K562 (cell line): ENCODE measurements around the gene ZBP1.

ENCODE experiments used
- EZH2 ChIP-seq: IDR thresholded peaks from 2 replicates; pipeline ENCODE4 v1.6.1; 2012; ENCODE audit warnings: low read depth, mild to moderate bottlenecking, inconsistent platforms, low read length, borderline replicate concordance
- FOS ChIP-seq: IDR thresholded peaks from 3 replicates; pipeline ENCODE4 v1.6.1; 2011; ENCODE audit not compliant: insufficient read length; ENCODE audit errors: extremely low read depth
- ZNF274 ChIP-seq: IDR thresholded peaks from 2 replicates; pipeline ENCODE4 v1.6.1; 2011; ENCODE audit warnings: low read depth, mild to moderate bottlenecking, low read length, moderate library complexity, borderline replicate concordance
- TF ChIP-seq, protein P1 (sequence below), 2 experiments: IDR thresholded peaks; 2 replicates each; pipeline ENCODE4 v1.6.1; 2011; ENCODE audit warnings: borderline replicate concordance in 1 of 2, control low read depth in 1 of 2, low read depth in 1 of 2, low read length in 1 of 2, mild to moderate bottlenecking in 1 of 2, mixed read lengths in 1 of 2, moderate library complexity in 1 of 2; ENCODE audit not compliant: insufficient read depth in 1 of 2, insufficient read length in 1 of 2, poor library complexity in 1 of 2, severe bottlenecking in 1 of 2; ENCODE audit errors: extremely low read depth in 1 of 2

DNA sequence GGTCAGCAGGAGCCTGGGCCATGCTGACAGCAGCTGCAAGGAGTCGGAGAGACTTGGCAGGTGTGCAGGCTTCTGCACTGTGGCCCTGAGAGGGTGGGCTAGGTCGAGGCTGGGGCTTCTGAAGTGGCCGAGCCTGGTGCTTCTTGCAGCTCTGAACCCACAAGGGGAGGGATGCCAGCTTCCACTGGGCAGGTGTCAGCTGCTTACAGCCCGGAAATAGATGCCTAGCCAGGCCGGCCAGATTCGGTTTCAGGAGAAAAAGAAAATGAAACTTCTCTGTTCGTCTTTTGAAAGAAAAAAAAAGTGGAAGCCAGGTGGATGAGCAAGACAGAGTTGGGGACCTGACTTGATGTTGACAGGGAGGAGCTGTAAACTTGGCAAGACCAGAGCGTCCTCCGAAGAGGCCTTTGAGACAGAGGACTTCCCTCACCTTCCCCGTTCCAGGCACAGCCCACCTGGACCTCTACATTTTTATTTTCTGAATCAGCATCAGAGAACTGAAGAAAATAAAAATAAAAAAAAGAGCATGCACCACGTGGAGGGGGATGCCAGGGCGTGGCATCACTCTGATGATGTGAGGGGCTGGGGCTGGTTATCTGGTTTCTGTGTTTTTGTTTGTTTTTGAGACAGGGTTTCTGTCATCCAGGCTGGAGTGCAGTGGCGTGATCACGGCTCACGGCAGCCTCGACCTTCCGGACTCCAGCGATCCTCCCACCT is at the start of gene ZBP1:
- TF ChIP-seq FOS (no peak), EZH2 (no peak), ZNF274 (no peak)
- TF ChIP-seq, protein P1, sequence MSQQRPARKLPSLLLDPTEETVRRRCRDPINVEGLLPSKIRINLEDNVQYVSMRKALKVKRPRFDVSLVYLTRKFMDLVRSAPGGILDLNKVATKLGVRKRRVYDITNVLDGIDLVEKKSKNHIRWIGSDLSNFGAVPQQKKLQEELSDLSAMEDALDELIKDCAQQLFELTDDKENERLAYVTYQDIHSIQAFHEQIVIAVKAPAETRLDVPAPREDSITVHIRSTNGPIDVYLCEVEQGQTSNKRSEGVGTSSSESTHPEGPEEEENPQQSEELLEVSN (IDR thresholded peaks at IDR 0.05; ENCODE audit: borderline replicate concordance in 1 of 2, extremely low read depth in 1 of 2, insufficient read depth in 1 of 2, insufficient read length in 1 of 2, low read depth in 1 of 2, low read length in 1 of 2, poor library complexity in 1 of 2, severe bottlenecking in 1 of 2): no peak
